Gastroesophageal sphincter (tissue), 4 donors: ENCODE results near the gene MITF. TPM values are rescaled to one million over a fixed set of nuclear protein-coding genes. Genes with fewer than 3 reads are reported as not detected.
"Not testable (repeated sequence)": the region's sequence is repeated elsewhere in the genome, so short reads cannot be mapped to it uniquely, and the experiment has no call there.

Experiments
- ATAC-seq: fragments of 150-250 bp; one replicate; pipeline ENCODE4 v1.9.1; 2016; ENCODE audit warnings: mild to moderate bottlenecking, moderate library complexity
- H3K27ac ChIP-seq, 4 donors: fragments of 200-600 bp; sonication (generic) in 3 of 4; 1 replicate in 3 of 4; 2 replicates in 1 of 4; pipeline ENCODE4 v1.5.1; 2016 to 2019
- H3K27me3 ChIP-seq: fragments of 200-600 bp; sonication (generic); one replicate; pipeline ENCODE4 v1.5.1; 2019
- H3K36me3 ChIP-seq, 2 donors: fragments of 200-600 bp; sonication (generic); one replicate each; pipeline ENCODE4 v1.5.1; 2019; ENCODE audit warnings: control low read depth in 1 of 2
- H3K4me1 ChIP-seq, 3 donors: fragments of 200-600 bp; sonication (generic); 1 replicate in 2 of 3; 2 replicates in 1 of 3; pipeline ENCODE4 v1.5.1; 2016 to 2019; ENCODE audit warnings: control low read depth in 2 of 3
- H3K4me3 ChIP-seq, 2 donors: fragments of 200-600 bp; sonication (generic); one replicate each; pipeline ENCODE4 v1.5.1; 2019; ENCODE audit warnings: mild to moderate bottlenecking in 1 of 2, moderate library complexity in 1 of 2
- H3K9me3 ChIP-seq, 3 donors: fragments of 200-600 bp; sonication (generic); one replicate each; pipeline ENCODE4 v1.5.1; 2017 to 2019; ENCODE audit warnings: control low read depth in 2 of 3
- CTCF ChIP-seq, 4 experiments: fragments of 200-600 bp in 2 of 4; fragments of 450-650 bp in 2 of 4; sonication (generic) in 1 of 4; IDR thresholded peaks; one replicate each; pipeline ENCODE4 v1.5.1; 2017 to 2019; ENCODE audit warnings: antibody characterized with exemption in 4 of 4, mild to moderate bottlenecking in 2 of 4, moderate library complexity in 2 of 4
- EP300 ChIP-seq: sonication (generic); formaldehyde crosslinking; IDR thresholded peaks from one replicate; pipeline ENCODE4 v1.6.1; 2017; ENCODE audit warnings: antibody characterized with exemption, mild to moderate bottlenecking
- POLR2A ChIP-seq, 2 donors: fragments of 450-650 bp; IDR thresholded peaks; one replicate each; pipeline ENCODE4 v1.6.1; 2017; ENCODE audit warnings: antibody characterized with exemption in 2 of 2, mild to moderate bottlenecking in 2 of 2, moderate library complexity in 1 of 2
- POLR2AphosphoS5 ChIP-seq: sonication (generic); formaldehyde crosslinking; IDR thresholded peaks from one replicate; pipeline ENCODE4 v1.6.1; 2017; ENCODE audit warnings: antibody characterized with exemption
- WGBS, 2 donors: methylation state at CpG; one replicate each; pipeline ENCODE4 v1.1.5; 2018; ENCODE audit warnings: low coverage in 1 of 2; 5-methylcytosine and 5-hydroxymethylcytosine counted together
- total RNA-seq, 4 donors: library from RNA; depleted of rRNA; stranded (reverse); fragments of >200 nt; gene quantifications; one replicate each; pipeline ENCODE4 v1.1.0, GENCODE V29; 2016

Gene MITF
- total RNA-seq, 4 donors from 2014 or later: 44.8 to 86.8 (median 77.9) TPM

- peaks cover 0 to 5% (median 0%) of the 10 kb centered on the region in 3 donors for H3K9me3 ChIP-seq
- TF ChIP-seq EP300 (no peak), CTCF (IDR thresholded peaks at IDR 0.05) (no peak), POLR2A (IDR thresholded peaks at IDR 0.05) (no peak), POLR2AphosphoS5 (no peak)
- no peaks in the 10 kb centered on the region for H3K4me1 ChIP-seq
- ATAC-seq: no peak
- H3K27me3 ChIP-seq: no peaks in the 10 kb centered on the region
- WGBS, 2 donors: 90 to 93% methylated on average over 3 of the region's 3 CpGs
- H3K36me3 ChIP-seq: no peaks in the 10 kb centered on the region
- H3K4me3 ChIP-seq: no peak overlapping the region
- no peak overlapping the region for H3K27ac ChIP-seq
Measured at GRCh38 chr3:69913422-69913821, 174.2 kb downstream of the MITF start.

GRCh38 chr3:69914395-69914794 lies 175.1 kb downstream of the MITF start:
- H3K36me3 ChIP-seq: no peaks in the 10 kb centered on the region
- H3K9me3 ChIP-seq: peaks cover 0 to 5% (median 0%) of the 10 kb centered on the region in 3 donors
- no peak overlapping the region for H3K4me3 ChIP-seq
- no peaks in the 10 kb centered on the region for H3K27me3 ChIP-seq
- H3K27ac ChIP-seq: no peak overlapping the region
- ATAC-seq: no peak
- peaks cover 0 to 7% (median 0%) of the 10 kb centered on the region in 3 donors for H3K4me1 ChIP-seq
- TF ChIP-seq EP300: no peak
- no peak for TF ChIP-seq POLR2AphosphoS5
- WGBS, 2 donors: 81% methylated on average over 3 of the region's 4 CpGs; no CpG with 5 or more reads in 1 of the 2 donors

GRCh38 chr3:69915726-69916125 lies 176.5 kb downstream of the MITF start:
- Histone ChIP-seq H3K4me3 (no peak overlapping the region), H3K4me1 (peaks cover 0 to 16% (median 0%) of the 10 kb centered on the region in 3 donors), H3K36me3 (no peaks in the 10 kb centered on the region), H3K27me3 (no peaks in the 10 kb centered on the region), H3K9me3 (peaks cover 0 to 5% (median 0%) of the 10 kb centered on the region in 3 donors), H3K27ac (no peak overlapping the region)
- TF ChIP-seq POLR2A (IDR thresholded peaks at IDR 0.05): no peak
- no peak for TF ChIP-seq CTCF (IDR thresholded peaks at IDR 0.05)
- no peak for TF ChIP-seq EP300
- no peak for TF ChIP-seq POLR2AphosphoS5
- no peak for ATAC-seq

- not testable (repeated sequence) for ATAC-seq, H3K36me3 ChIP-seq, H3K27ac ChIP-seq, H3K4me3 ChIP-seq, H3K27me3 ChIP-seq, H3K9me3 ChIP-seq
- peak in 3 of 4 experiments; percentile 30 to 46 (median 33) for TF ChIP-seq CTCF (IDR thresholded peaks at IDR 0.05)
- 53 to 72% methylated on average over 2 to 9 of the region's 10 CpGs for WGBS, 2 donors
- H3K4me1 ChIP-seq: peaks cover 0 to 19% (median 0%) of the 10 kb centered on the region in 3 donors
Measured at GRCh38 chr3:69920009-69920408, 180.7 kb downstream of the MITF start.

GRCh38 chr3:69921651-69922050 lies 182.4 kb downstream of the MITF start:
- ATAC-seq: no peak
- peaks cover 0 to 34% (median 7%) of the 10 kb centered on the region in 3 donors for H3K4me1 ChIP-seq
- H3K9me3 ChIP-seq: no peaks in the 10 kb centered on the region
- no peak overlapping the region for H3K27ac ChIP-seq
- WGBS, 2 donors: 45 to 79% methylated on average over 2 to 6 of the region's 6 CpGs
- no peak overlapping the region for H3K4me3 ChIP-seq
- no peaks in the 10 kb centered on the region for H3K36me3 ChIP-seq
- no peak for TF ChIP-seq CTCF (IDR thresholded peaks at IDR 0.05)
- TF ChIP-seq POLR2A (IDR thresholded peaks at IDR 0.05): no peak
- TF ChIP-seq POLR2AphosphoS5: no peak
- no peak for TF ChIP-seq EP300
- H3K27me3 ChIP-seq: no peaks in the 10 kb centered on the region
